Activated T-cell treated with anti-CD3 and anti-CD28 coated beads, Interleukin-2, amount 50 U/mL, for 72 hours (primary cell): ENCODE results near the gene CKS1B. TPM values are rescaled to one million over a fixed set of nuclear protein-coding genes. Genes with fewer than 3 reads are reported as not detected.

Source experiments
- total RNA-seq, 2 donors: library from RNA; stranded (reverse); gene quantifications; one replicate each; pipeline ENCODE4 v1.2.3, GENCODE V29; 2022

CKS1B gene
- total RNA-seq, 2 donors from 2014 or later, result 251 to 304 TPM

Other genes with a start within 250 kb of the CKS1B start
- gene KCNN3, start 104.4 kb upstream of the CKS1B start, total RNA-seq, result under 1 TPM; 0.10 to 0.42 TPM
- gene PMVK, start 38.0 kb upstream of the CKS1B start, total RNA-seq, result 10 to 100 TPM; 32.4 to 34.6 TPM
- 10 to 100 TPM; 28.0 to 48.0 TPM for gene PBXIP1, start 18.6 kb upstream of the CKS1B start, total RNA-seq
- gene PYGO2, start 12.9 kb upstream of the CKS1B start, total RNA-seq, result 10 to 100 TPM; 43.6 to 45.3 TPM
- 10 to 100 TPM; 55.8 to 58.6 TPM for gene SHC1, start 3.9 kb upstream of the CKS1B start, total RNA-seq
- gene FLAD1, start 8.7 kb downstream of the CKS1B start, total RNA-seq, result 10 to 100 TPM; 45.5 to 55.1 TPM
- gene LENEP, start 18.9 kb downstream of the CKS1B start, total RNA-seq, result 1 to 10 TPM in 1 of 2 donors, under 1 TPM in 1; 0.65 to 2.3 TPM
- 100 to 1,000 TPM; 129 to 141 TPM for gene ZBTB7B, start 28.1 kb downstream of the CKS1B start, total RNA-seq
- gene DCST2, start 59.1 kb downstream of the CKS1B start, total RNA-seq, result 1 to 10 TPM; 1.1 to 1.4 TPM
- under 1 TPM in 1 of 2 donors, not detected in 1; 0.10 TPM for gene DCST1, start 59.1 kb downstream of the CKS1B start, total RNA-seq
- gene ADAM15, start 76.6 kb downstream of the CKS1B start, total RNA-seq, result 10 to 100 TPM; 40.8 to 42.1 TPM
- 1 to 10 TPM; 3.4 to 4.0 TPM for gene EFNA4, start 89.1 kb downstream of the CKS1B start, total RNA-seq
- 1 to 10 TPM; 4.1 to 4.7 TPM for gene EFNA3, start 104.2 kb downstream of the CKS1B start, total RNA-seq
- 1 to 10 TPM in 1 of 2 donors, under 1 TPM in 1; 1.00 to 1.4 TPM for gene EFNA1, start 153.2 kb downstream of the CKS1B start, total RNA-seq
- gene SLC50A1, start 161.2 kb downstream of the CKS1B start, total RNA-seq, result 10 to 100 TPM; 65.0 to 66.3 TPM
- 10 to 100 TPM; 49.4 to 58.9 TPM for gene DPM3, start 165.8 kb downstream of the CKS1B start, total RNA-seq
- gene KRTCAP2, start 198.6 kb downstream of the CKS1B start, total RNA-seq, result 100 to 1,000 TPM; 199 to 203 TPM
- 1 to 10 TPM; 8.6 to 9.8 TPM for gene TRIM46, start 199.2 kb downstream of the CKS1B start, total RNA-seq
- gene THBS3, start 233.2 kb downstream of the CKS1B start, total RNA-seq, result 10 to 100 TPM; 24.7 to 28.7 TPM
- 10 to 100 TPM; 25.5 to 27.4 TPM for gene MTX1, start 234.0 kb downstream of the CKS1B start, total RNA-seq